Amygdala (tissue), 56 donors: ENCODE results near the gene CARD8.
A peak's percentile ranks its signal among the peaks of the same experiment; 100 is the strongest.

Experiments used
- DNase-seq, 56 donors: peaks; one replicate each; lab custom pipeline; 2025; lab: John Stamatoyannopoulos, UW

Gene CARD8

DNA sequence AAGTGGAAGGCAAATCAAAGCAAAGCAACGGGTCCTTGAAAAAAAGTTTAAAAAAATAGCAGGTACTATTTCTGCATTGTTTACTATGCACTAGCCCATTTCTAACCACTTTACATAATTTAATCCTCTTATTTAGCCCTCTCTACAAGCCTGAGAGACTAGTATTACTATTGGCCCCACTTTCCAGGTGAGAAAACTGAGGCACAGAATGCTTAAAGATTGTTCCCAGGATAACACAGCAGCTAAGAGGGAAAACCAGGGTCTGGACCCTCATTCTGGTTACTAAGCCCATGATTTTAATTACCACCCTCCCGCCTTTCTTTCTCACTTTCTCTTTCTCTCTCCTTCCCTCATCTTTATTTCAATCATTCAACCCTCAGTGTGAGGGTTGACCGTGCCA, 79.5 kb downstream of the CARD8 start:
- DNase-seq = no peak

GRCh38 chr19:48175578-48175977, 80.1 kb downstream of the CARD8 start:
- DNase-seq = no peak

DNA sequence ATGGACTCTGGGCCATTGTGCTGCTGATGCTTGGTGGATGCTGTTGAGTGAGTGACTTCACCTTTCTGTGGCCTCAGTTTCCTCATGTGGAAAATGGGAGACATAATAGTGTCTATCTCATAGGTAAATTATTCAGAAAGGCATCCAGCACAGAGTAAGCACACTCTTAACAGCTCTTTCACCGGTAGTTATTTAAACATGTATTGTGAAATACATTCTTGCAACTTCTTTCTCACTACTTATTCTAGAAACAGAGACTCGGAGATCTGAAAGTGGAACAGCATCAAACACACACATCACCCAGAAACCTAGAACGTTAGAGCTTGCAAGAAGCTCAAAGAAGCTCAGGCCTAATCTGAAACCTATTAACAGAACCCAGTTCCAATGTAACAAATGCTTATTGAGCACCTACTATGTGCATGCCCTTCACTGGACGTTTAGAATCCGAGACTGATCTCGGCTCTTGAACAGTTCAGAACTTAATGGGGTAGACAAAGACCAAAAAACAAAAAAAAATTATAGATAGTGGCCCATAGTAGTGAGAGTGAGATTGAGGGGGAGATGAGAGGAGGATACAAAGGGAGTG, 81.2 kb downstream of the CARD8 start:
- DNase-seq = no peak

DNA sequence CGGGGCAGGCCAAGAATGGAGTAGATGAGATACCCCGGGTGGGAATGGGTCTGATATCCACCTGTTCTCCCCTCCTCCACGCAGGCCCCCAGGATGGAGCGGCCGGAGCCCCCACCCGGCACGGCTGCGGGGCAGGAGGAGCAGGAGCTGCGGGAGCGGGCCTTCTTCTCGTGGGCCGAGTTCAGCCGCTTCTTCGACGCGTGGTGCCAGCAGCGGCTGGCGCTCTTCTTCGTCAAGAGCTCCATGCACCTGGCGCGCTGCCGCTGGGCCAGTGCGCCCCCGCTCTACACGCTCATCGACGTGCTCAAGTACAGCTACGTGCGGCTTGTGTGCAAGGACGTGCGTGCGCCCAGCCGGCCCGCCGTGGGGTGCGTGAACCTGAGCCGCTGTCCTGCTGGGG, 84.0 kb downstream of the CARD8 start:
- no peak for DNase-seq

- DNase-seq = peak in 1 of 56 donors; percentile 34
Measured at GRCh38 chr19:48170817-48171347, 84.8 kb downstream of the CARD8 start.

DNA sequence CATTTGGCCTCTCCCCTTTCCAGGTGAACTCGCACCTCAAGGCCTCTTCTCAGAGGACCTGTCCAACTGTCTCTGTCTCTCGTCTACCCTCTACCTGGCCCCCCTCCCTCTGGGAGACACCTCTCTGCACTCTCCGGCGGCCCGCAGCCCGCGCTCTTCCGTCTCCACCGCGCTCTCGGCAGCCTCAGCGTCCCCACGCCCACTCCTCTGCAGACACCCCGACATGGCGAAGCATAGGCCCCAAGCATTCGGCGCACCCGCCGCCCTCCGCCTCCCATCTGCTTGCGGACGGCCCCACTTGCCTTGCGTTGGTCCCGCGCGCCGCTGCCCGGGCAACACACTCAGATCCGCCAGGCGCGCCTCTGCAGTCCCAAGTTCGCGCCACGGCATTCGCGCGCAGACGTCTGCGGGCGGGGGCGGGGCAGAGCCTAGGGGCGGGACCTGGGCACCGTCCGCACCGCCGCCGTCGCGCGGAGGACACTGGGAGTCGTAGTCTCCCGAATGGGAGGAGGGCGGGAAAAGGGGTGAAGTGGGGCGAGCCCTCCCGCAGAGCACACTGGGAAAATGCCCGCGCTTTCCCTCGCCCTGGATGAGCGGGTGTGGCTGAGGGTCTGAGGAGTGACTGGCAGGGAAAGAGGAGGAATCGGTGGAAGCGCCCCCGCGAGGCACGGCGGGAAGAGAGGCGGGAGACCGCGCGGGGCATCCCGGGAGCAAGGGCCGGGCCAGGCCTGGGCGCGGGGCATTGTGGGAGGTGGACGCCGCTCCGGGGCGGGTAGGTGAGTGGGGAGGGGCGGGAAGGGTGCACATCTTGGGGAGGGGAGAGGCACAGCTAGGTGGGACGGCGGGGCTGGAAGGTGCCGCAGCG, 85.5 kb downstream of the CARD8 start, which contains the start of the genes LIG1 and ZSWIM9:
Gene LIG1 (minus strand): TSS at position 406 of the 865 bp plus-strand sequence. CDS start 4,778 bp downstream, outside the sequence.
Gene ZSWIM9 (plus strand): TSS at position 742 of the 865 bp plus-strand sequence. CDS start 1,123 bp downstream, outside the sequence.
- peak; percentile 67 to 100 (median 92) for DNase-seq

- peak in 26 of 56 donors; percentile 8 to 75 (median 38) for DNase-seq
Measured at GRCh38 chr19:48169578-48169938, 86.2 kb downstream of the CARD8 start.

DNA sequence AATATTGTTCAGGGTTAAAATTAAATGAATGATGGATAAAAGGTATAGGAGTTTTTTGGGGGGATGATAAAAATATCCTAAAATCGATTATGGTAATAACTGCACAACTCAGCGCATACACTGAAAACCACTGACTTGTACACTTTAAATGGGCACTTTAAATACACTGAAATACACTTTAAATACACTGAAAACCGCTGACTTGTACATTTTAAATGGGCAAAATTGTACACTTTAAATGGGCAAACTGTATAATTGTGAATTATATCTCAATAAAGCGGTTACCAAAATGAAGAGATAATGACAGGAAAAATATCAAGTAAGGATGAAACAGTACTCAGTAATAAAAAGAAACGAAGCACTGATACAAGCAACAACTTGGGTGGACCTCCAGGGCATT, 87.0 kb downstream of the CARD8 start:
- no peak for DNase-seq

GRCh38 chr19:48158210-48158790, 97.4 kb downstream of the CARD8 start:
- DNase-seq = no peak
